IMR-90 (cell line): ENCODE data around the gene ADGRB3. TPM values are rescaled to one million over a fixed set of nuclear protein-coding genes. Genes with fewer than 3 reads are reported as not detected.

ENCODE experiments used
- ATAC-seq: fragments of 200-7000 bp; cut with Tn5 transposase; 2 replicates; pipeline ENCODE4 v1.9.1; 2020; ENCODE audit warnings: low read depth, mild to moderate bottlenecking, moderate library complexity
- BruUV-seq: library from RNA; stranded (reverse); fragments of 400-500 nt; replicated peaks from 2 replicates; lab custom pipeline; 2021; lab: Mats Ljungman, UMichigan
- CTCF ChIA-PET: fragments of 300-600 bp; formaldehyde crosslinking; extraction: SDS; loops from one replicate; lab custom pipeline; 2021; ENCODE audit warnings: antibody characterized with exemption; lab: Yijun Ruan, JAX
- POLR2A ChIA-PET: fragments of 300-600 bp; sonication (Branson Sonifier 250); formaldehyde crosslinking; loops from one replicate; lab custom pipeline; 2022; ENCODE audit warnings: antibody characterized with exemption; ENCODE audit not compliant: unreplicated experiment; lab: Charles Lee
- DNase-seq: peaks from one replicate; pipeline ENCODE4 v3.0.0; 2013
- H2AFZ ChIP-seq: replicated peaks from 2 replicates; pipeline ENCODE3; 2013; ENCODE audit warnings: low read length, mild to moderate bottlenecking; ENCODE audit not compliant: poor library complexity
- H2AK5ac ChIP-seq: 2 replicates; pipeline ENCODE4 v1.6.1; 2013; ENCODE audit warnings: low read depth, low read length, inconsistent platforms
- H2AK9ac ChIP-seq: replicated peaks from 2 replicates; pipeline ENCODE3; 2013; ENCODE audit warnings: mild to moderate bottlenecking, low read depth, low read length, moderate library complexity; ENCODE audit not compliant: poor library complexity
- H2BK120ac ChIP-seq: 2 replicates; pipeline ENCODE4 v1.6.1; 2013; ENCODE audit warnings: low read depth, low read length, inconsistent platforms
- H2BK15ac ChIP-seq: 3 replicates; pipeline ENCODE4 v1.6.1; 2013; ENCODE audit warnings: low read depth, low read length, inconsistent platforms
- H2BK20ac ChIP-seq: 2 replicates; pipeline ENCODE4 v1.6.1; 2013; ENCODE audit warnings: low read depth, mild to moderate bottlenecking, inconsistent platforms, low read length, moderate library complexity
- H2BK5ac ChIP-seq: 2 replicates; pipeline ENCODE4 v1.6.1; 2013; ENCODE audit warnings: mild to moderate bottlenecking, low read depth, low read length, inconsistent platforms; ENCODE audit not compliant: poor library complexity, severe bottlenecking
- H3K14ac ChIP-seq: replicated peaks from 2 replicates; pipeline ENCODE4 v1.6.1; 2013; ENCODE audit warnings: low read depth, low read length, inconsistent platforms
- H3K18ac ChIP-seq: 2 replicates; pipeline ENCODE4 v1.6.1; 2013; ENCODE audit warnings: low read depth, low read length, control low read depth
- H3K23ac ChIP-seq: 2 replicates; pipeline ENCODE4 v1.6.1; 2013; ENCODE audit warnings: low read depth, low read length, inconsistent platforms
- H3K27ac ChIP-seq: 2 replicates; pipeline ENCODE4 v1.5.1; 2013; ENCODE audit warnings: mild to moderate bottlenecking, control low read depth, low read length; ENCODE audit not compliant: insufficient read depth
- H3K27me3 ChIP-seq: 2 replicates; pipeline ENCODE4 v1.6.1; 2013; ENCODE audit warnings: low read length; ENCODE audit not compliant: control insufficient read depth, insufficient read depth
- H3K36me3 ChIP-seq: 2 replicates; pipeline ENCODE4 v1.6.1; 2013; ENCODE audit warnings: low read length, mixed read lengths; ENCODE audit not compliant: control insufficient read depth, insufficient read depth
- H3K4ac ChIP-seq: 2 replicates; pipeline ENCODE4 v1.6.1; 2013; ENCODE audit warnings: low read depth, low read length, inconsistent platforms
- H3K4me1 ChIP-seq: 2 replicates; pipeline ENCODE4 v1.6.1; 2013; ENCODE audit warnings: low read length, mixed read lengths; ENCODE audit not compliant: control insufficient read depth, insufficient read depth
- H3K4me2 ChIP-seq: 2 replicates; pipeline ENCODE4 v1.6.1; 2013; ENCODE audit warnings: low read depth, mild to moderate bottlenecking, control low read depth, low read length, moderate library complexity
- H3K4me3 ChIP-seq: 2 replicates; pipeline ENCODE4 v1.5.1; 2013; ENCODE audit warnings: low read depth, mild to moderate bottlenecking, control low read depth, low read length, moderate library complexity; ENCODE audit not compliant: insufficient read depth
- H3K56ac ChIP-seq: 2 replicates; pipeline ENCODE4 v1.6.1; 2013; ENCODE audit warnings: low read length, inconsistent platforms; ENCODE audit not compliant: insufficient read depth; ENCODE audit errors: extremely low read depth
- H3K79me1 ChIP-seq, 2 experiments: 2 replicates each; pipeline ENCODE4 v1.6.1; 2013; ENCODE audit warnings: low read length in 2 of 2, inconsistent platforms in 1 of 2, low read depth in 1 of 2
- H3K9ac ChIP-seq: 2 replicates; pipeline ENCODE4 v1.6.1; 2013; ENCODE audit warnings: low read depth, low read length, control low read depth
- H3K9me1 ChIP-seq: 2 replicates; pipeline ENCODE4 v1.6.1; 2013; ENCODE audit warnings: low read length, inconsistent platforms; ENCODE audit not compliant: insufficient read depth
- H3K9me3 ChIP-seq: 2 replicates; pipeline ENCODE4 v1.6.1; 2013; ENCODE audit warnings: low read length; ENCODE audit not compliant: control insufficient read depth, insufficient read depth
- H4K20me1 ChIP-seq: 2 replicates; pipeline ENCODE4 v1.6.1; 2013; ENCODE audit warnings: low read length, inconsistent platforms; ENCODE audit not compliant: insufficient read depth
- H4K5ac ChIP-seq: 2 replicates; pipeline ENCODE4 v1.6.1; 2013; ENCODE audit warnings: mild to moderate bottlenecking, low read depth, low read length, control low read depth
- H4K8ac ChIP-seq, 2 experiments: 2 replicates each; pipeline ENCODE4 v1.6.1; 2013; ENCODE audit warnings: low read depth in 2 of 2, low read length in 2 of 2, control low read depth in 1 of 2, inconsistent platforms in 1 of 2
- H4K91ac ChIP-seq: 2 replicates; pipeline ENCODE4 v1.6.1; 2013; ENCODE audit warnings: low read depth, low read length, inconsistent platforms; ENCODE audit not compliant: insufficient read depth
- BHLHE40 ChIP-seq: fragments of 150-350 bp; IDR thresholded peaks from 2 replicates; pipeline ENCODE4 v1.6.1; 2016; ENCODE audit warnings: mild to moderate bottlenecking, low read depth, low read length
- CEBPB ChIP-seq: IDR thresholded peaks from 2 replicates; pipeline ENCODE4 v1.6.1; 2012; ENCODE audit warnings: low read depth, low read length, improper control_type of control experiment
- CTCF ChIP-seq: conservative IDR thresholded peaks from 2 replicates; pipeline ENCODE4 v1.5.1; 2012; ENCODE audit warnings: mild to moderate bottlenecking, low read depth, low read length, improper control_type of control experiment
- ELK1 ChIP-seq: fragments of 150-350 bp; IDR thresholded peaks from 2 replicates; pipeline ENCODE4 v1.6.1; 2016; ENCODE audit warnings: low read depth, mild to moderate bottlenecking, low read length, moderate library complexity, borderline replicate concordance
- FOS ChIP-seq: fragments of 150-350 bp; IDR thresholded peaks from 2 replicates; pipeline ENCODE4 v1.6.1; 2016; ENCODE audit warnings: low read depth, low read length
- MAFK ChIP-seq: IDR thresholded peaks from 2 replicates; pipeline ENCODE4 v1.6.1; 2012; ENCODE audit warnings: low read depth, low read length, improper control_type of control experiment
- MAZ ChIP-seq: IDR thresholded peaks from 2 replicates; pipeline ENCODE4 v1.6.1; 2012; ENCODE audit warnings: low read depth, mild to moderate bottlenecking, low read length, improper control_type of control experiment, moderate library complexity, borderline replicate concordance
- RAD21 ChIP-seq: IDR thresholded peaks from 2 replicates; pipeline ENCODE4 v1.6.1; 2012; ENCODE audit warnings: low read length, improper control_type of control experiment
- RCOR1 ChIP-seq: IDR thresholded peaks from 2 replicates; pipeline ENCODE4 v1.6.1; 2012; ENCODE audit warnings: mild to moderate bottlenecking, low read length, improper control_type of control experiment; ENCODE audit not compliant: insufficient replicate concordance
- RFX5 ChIP-seq: IDR thresholded peaks from 2 replicates; pipeline ENCODE4 v1.8.0; 2012; ENCODE audit warnings: low read depth, mild to moderate bottlenecking, low read length, moderate library complexity
- WGBS, 2 experiments: methylation state at CpG; one replicate each; pipeline versions ENCODE4 v1.1.5 to v1.1.7; 2013; ENCODE audit warnings: missing lambda C conversion rate in 2 of 2; ENCODE audit not compliant: insufficient read length in 1 of 2; ENCODE audit errors: extremely low coverage in 2 of 2; 5-methylcytosine and 5-hydroxymethylcytosine counted together
- dilution Hi-C: fragments of 300-500 bp; cut with HindIII; formaldehyde crosslinking; loops from one replicate; pipeline ENCODE4 v1.14.3; 2018; ENCODE audit warnings: low sequenced_read_pairs; ENCODE audit not compliant: unreplicated experiment
- in situ Hi-C: fragments of 300-500 bp; cut with MboI; formaldehyde crosslinking; loops from 3 replicates; pipeline ENCODE4 v1.14.3; 2019; ENCODE audit warnings: low sequenced_read_pairs, inconsistent platforms, mixed read lengths
- intact Hi-C: fragments of 100-400 bp; cut with micrococcal nuclease; formaldehyde crosslinking; loops from 2 replicates; pipeline ENCODE4 v1.10.0; 2022
- polyA plus RNA-seq, 3 experiments: library from polyadenylated mRNA; depleted of rRNA; stranded (reverse); fragments of >200 nt; gene quantifications; 2 replicates each; pipeline ENCODE4 v1.2.3, GENCODE V29; 2012; ENCODE audit warnings: low replicate concordance in 1 of 3
- total RNA-seq: library from RNA; depleted of rRNA; stranded (reverse); fragments of >200 nt; gene quantifications from 2 replicates; pipeline ENCODE4 v1.2.3, GENCODE V29; 2012

Gene ADGRB3
- total and polyA plus RNA-seq, 2 of the 4 experiments (the other 2 are of a cell fraction) = not detected

DNA sequence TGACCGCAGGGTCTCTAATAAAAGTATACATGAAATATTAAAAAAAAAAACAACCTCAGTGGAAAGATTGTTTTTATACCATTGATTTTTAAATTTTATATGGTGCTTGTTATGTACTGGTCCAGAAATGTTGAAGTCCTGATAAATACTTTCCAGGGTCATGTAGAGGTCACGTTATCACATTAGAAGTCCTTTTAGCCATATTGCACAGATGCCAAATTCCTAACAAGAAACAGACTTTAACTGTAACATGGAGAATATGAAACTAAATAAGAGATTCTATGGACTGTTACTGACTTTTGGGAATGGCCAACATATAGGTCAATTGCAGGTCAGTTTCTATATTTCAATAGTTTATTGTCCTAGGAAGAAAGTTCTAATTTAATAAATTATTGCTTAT is 89.0 kb downstream of the ADGRB3 start:
- H2BK120ac ChIP-seq = no peak overlapping the region
- intact Hi-C loops (no loop called here), in situ Hi-C loops (no loop called here), dilution Hi-C loops (no loop called here)
- no peaks in the 10 kb centered on the region for H3K27me3 ChIP-seq
- no peak overlapping the region for H2BK5ac ChIP-seq
- H3K23ac ChIP-seq = no peak overlapping the region
- H2AK5ac ChIP-seq = no peak overlapping the region
- H3K79me1 ChIP-seq = no peaks in the 10 kb centered on the region
- no peak overlapping the region for H3K14ac ChIP-seq
- H3K27ac ChIP-seq = no peak overlapping the region
- H2AFZ ChIP-seq = no peak overlapping the region
- no peak overlapping the region for H3K4me2 ChIP-seq
- H3K9me1 ChIP-seq = no peaks in the 10 kb centered on the region
- H4K91ac ChIP-seq = no peak overlapping the region
- H3K4me3 ChIP-seq = no peak overlapping the region
- H3K9me3 ChIP-seq = no peaks in the 10 kb centered on the region
- BruUV-seq = no TSS peak
- ATAC-seq (no peak), DNase-seq (no peak)
- H3K18ac ChIP-seq = no peak overlapping the region
- H2AK9ac ChIP-seq = no peak overlapping the region
- H2BK15ac ChIP-seq = no peak overlapping the region
- H2BK20ac ChIP-seq = no peak overlapping the region
- no peak overlapping the region for H3K56ac ChIP-seq
- H3K9ac ChIP-seq = no peak overlapping the region
- H4K8ac ChIP-seq = no peak overlapping the region
- no peak overlapping the region for H4K5ac ChIP-seq
- CTCF ChIA-PET = no interaction called here
- POLR2A ChIA-PET = no interaction called here
- no peaks in the 10 kb centered on the region for H3K36me3 ChIP-seq
- no CpG with 5 or more reads among the region's 2 CpGs for WGBS, 2 experiments
- TF ChIP-seq FOS (no peak), CTCF (no peak), MAFK (no peak), RCOR1 (no peak), MAZ (no peak), RAD21 (no peak), CEBPB (no peak), ELK1 (no peak), RFX5 (no peak), BHLHE40 (no peak)
- no peak overlapping the region for H3K4ac ChIP-seq
- no peaks in the 10 kb centered on the region for H3K4me1 ChIP-seq
- H4K20me1 ChIP-seq = no peaks in the 10 kb centered on the region
